Jurkat, Clone E6-1 (cell line): ENCODE data around the gene MAML2.

Source experiments
- DNase-seq: peaks from one replicate; pipeline ENCODE4 v3.0.0-alpha.2; 2011; ENCODE audit warnings: low read depth, low spot score
- H3K4me3 ChIP-seq: 2 replicates; pipeline ENCODE4 v1.5.1; 2011; ENCODE audit warnings: mild to moderate bottlenecking, low read length, control low read depth, moderate library complexity

MAML2 gene

DNA sequence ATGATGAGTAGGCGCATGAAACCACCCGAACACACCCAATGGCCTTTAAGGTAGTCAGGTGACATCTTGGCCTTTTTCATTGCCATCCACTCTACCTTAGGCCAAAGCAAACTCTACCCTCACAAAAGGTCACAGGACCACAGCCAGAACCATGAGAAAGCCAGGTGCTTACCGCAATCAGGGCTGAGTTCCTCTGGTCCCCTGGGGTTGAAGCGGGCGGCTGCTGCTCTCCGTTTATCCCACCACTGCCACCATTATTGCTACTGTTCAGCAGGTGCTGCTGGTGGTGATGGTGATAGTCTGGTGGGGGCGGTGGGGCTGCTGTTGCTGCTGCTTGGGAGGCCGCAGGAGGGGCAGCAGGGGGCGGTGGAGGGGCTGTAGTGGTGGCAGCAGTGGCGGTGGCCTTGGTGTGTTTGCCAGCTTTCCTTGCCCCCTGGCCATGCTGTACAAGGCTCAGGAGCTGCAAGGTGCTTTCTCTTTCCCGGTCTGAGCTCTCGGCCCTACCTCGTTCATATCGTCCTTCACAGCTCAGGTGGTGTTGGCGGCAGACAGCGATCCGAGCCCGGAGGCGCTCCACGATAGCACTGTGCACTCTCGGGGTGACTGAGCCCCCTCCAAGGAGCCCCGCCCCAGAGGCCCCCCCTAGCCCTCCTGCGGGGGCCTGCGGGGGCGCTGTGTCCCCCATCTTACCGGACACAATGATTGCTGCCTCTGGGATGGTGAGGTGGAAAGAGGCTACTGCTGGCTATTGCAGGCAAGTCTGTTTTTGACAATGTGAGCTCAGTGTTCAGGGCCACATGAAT, 1.6 kb downstream of the MAML2 start:
- no peak for DNase-seq

DNA sequence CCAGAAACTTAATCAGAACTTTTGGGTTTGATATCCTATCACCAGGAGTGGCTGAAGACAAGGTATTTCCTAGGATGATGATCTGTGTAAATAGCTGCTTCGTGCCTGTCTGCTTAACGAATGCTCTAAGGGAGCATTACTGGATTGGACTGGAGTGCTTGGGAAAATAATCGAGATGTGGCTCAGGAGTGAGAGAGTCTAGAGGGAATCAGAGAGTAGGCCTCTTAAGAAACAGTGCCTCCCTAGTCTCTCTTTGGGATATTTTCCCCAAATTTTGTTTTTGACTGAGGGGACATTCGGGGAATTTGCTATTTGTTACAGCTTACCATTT, 2.5 kb downstream of the MAML2 start:
- no peak overlapping the region for H3K4me3 ChIP-seq

More for the DNA sequence above, 1.6 kb downstream of the MAML2 start:
- no peak overlapping the region for H3K4me3 ChIP-seq

DNA sequence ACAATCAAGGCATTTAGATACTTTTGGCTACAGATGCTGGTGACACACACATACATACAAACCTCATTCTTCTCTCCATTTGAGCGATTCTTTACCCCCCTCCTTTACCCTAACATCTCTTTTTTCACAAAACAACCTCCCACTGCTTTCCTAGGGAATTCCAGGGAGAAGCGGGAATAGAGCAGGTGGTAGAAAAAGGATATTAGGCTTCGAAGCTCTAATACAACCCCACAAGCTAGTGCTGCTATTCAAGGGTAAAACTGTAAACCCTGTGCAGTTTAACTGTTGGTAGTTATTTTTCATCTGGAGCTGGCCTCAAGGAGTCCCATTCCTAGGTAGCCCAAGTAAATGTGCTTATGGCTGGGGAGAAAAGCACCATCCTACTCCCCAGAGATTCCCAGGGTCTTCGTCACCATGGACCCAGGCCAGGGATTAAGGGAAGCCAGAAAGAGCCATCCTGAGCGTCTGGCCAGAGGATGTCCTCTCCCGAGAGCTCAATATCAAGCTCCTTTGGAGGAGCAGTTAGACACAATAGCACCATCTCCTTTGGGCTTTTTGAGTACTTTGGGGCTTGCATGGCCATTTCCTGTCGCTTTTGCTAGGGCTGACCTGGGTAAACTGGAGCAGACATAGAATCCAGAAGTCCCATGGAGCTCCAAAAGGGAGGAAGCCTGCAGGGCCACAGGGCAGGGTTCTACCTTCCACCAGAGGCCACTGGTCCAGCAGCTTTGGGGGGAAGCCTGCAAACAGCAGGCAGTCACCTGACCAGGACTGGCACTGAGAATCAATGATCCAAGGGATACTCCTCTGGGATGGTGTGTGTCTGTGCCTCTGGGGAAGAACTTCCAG, 3.1 kb downstream of the MAML2 start:
- no peak overlapping the region for H3K4me3 ChIP-seq
- DNase-seq, result no peak

More for the DNA sequence above, 2.5 kb downstream of the MAML2 start:
- DNase-seq, result no peak

DNA sequence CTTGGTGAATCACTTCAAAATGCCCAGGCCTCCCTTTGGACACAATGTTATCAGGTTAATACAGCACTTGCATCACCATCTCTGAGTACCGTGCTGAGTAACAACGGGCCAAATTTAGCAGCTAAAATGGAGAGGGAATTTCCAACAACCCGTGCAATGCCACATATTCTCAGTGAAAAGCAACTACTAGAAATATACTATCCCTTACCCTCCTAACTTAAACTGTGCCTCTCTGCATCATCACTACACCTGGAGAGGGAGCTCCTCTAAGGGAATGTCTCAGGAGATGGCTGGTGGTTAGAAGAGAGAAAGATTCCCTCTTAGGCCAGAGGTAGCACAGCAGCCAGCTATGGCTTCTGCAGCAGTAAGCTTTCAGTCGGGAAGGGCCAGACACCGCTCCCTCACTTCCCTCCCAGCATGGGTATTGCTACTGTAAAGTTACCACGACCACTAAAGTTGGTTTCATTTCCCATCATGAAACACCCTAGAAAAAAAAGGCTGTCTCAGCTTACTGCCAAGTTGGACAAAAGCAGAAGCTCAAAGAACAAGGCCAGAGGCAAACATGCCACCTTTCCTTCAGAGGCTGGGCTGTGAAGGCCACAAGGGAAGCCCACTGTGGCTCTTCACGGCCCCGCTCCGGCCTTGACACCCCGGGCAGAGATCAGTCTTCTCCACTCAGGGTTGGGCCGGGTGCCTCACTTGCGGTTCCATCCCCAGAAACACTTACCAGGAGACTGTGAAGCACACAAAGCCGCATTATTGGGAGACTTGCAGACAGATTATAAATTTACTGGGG, 3.9 kb downstream of the MAML2 start:
- no peak for DNase-seq
- H3K4me3 ChIP-seq, result no peak overlapping the region

DNA sequence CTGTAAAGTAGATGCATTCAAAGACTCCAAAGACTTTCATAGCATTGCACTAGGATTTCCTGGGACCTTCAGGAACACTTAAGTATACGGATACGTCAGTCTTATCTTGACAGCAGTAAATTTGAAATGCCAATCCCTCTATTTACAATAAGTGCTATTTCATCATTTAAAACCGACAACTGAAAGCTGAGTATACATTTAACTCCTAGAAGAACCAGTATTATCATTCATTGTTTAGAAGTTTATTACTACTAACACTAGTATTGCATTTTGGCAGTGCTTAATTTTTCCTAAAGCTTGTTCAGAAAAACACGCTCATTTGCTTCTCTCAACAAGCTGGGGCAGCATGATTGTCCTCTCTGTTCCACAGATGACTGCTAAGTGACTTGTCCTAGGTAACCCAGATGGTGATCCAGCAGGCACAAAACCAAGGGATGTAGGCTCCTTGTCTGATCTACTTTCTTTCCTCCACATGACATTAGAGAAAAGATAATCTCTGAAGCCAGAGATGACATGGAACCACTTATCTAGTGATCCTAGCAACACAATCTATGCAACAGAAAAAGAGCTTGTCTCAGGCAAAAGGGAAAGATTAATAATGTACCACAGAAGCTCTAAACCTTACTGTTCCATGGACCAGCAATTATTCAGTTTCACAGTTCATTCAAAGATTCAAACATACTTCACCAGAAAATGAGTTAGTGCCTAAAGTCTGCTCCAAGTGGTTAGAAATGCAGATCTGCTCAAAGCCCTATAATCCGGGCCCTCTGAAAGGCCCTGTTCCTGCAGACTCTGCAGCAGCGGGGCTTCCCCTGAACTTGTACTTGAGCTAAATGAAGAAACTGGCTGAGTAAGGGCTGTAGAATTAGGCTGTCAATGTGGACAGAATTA, 5.2 kb downstream of the MAML2 start:
- no peak overlapping the region for H3K4me3 ChIP-seq

DNA sequence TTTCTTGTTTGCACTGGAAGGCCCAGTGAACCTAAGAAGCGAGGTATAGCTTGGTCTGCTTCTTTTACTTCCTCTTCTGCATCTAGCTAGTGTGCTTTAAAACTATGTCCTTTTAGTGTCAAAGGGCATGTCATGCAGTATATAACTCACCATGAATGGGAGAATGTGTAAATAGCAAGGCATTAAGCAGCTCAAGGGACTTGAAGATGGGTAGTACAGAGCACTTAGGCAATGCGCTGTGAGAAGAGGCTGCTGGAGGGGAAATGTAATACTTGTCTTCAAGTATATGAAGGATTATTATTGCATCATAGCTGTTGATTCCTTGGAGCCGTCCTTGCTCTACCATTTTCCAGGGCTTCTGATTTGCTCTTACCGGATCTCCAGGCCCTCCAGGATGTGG, 7.6 kb downstream of the MAML2 start:
- DNase-seq, result no peak
- H3K4me3 ChIP-seq, result no peak overlapping the region

More for the DNA sequence above, 5.2 kb downstream of the MAML2 start:
- no peak for DNase-seq

DNA sequence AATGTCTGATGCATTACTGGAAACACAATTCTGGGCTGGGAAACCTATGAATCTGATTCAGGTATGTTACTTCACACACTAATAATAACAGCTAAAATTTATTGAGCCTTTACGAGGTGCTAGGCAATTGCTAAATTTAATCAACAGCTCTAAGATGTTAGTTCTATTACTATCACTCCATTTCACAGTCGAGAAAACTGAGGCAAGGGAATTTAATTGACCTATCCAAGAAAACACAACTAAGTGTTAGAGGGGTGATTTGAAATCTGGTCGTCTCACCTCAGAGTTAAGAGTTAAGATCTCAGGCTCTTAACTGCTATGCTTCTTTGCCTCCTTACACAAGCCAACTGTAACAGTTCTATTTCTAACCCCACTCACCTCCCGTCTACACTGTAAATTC, 8.8 kb downstream of the MAML2 start:
- DNase-seq, result no peak
- no peak overlapping the region for H3K4me3 ChIP-seq

DNA sequence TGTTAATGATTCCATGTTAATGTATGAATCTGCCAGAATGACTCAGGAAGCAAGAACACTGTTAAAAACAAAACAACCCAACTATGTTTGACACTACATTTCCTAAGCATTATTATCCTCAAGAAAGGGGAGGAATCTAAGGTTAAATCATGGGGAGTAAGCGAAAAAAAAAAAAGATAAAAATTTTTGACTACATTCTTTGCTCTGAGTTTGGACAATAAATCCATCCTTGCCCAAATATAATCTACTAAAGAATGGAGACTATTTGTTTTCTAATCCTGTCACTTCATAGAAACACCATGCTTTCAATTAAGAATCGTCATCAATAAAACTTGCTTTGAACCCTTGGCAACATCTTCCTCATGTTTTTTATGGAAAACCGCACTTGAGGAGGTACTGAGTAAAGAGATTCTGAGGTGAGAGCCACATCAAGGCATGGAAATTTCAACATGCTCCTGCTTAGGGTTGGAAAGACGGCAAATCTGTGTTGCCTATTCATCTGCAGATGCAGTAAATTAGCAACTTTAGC, 9.7 kb downstream of the MAML2 start:
- H3K4me3 ChIP-seq, result no peak overlapping the region
- no peak for DNase-seq

DNA sequence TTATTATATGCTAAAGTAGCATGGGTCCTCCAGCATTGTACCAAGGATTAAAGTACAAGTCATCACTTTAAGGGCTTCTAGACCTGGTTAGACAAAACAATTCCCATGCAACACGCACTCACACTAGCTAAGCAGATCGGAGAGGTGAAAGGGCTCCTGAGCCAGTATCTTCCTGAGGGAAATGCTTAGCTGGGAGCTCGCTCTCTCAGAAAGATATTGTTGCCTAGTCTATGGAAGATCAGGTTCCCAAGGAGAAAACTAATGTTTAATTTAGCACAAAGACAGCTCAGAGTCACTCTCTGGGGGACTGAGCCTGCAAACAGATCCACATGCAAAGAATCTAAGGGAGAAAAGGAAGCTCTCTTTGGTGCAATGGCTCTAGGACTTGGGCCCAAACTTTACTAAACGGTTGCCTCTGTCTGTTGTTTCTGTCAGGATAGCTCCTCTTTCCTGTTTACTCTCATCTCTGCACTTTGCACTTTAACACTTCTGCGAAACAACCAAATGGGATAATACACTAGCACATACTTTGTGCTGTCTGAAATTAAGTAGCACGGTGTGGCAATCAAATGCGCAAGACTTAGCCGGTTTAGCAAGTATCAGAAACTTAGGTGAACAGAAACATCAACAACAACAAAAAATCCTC, 10.7 kb downstream of the MAML2 start:
- DNase-seq, result no peak
- no peak overlapping the region for H3K4me3 ChIP-seq

DNA sequence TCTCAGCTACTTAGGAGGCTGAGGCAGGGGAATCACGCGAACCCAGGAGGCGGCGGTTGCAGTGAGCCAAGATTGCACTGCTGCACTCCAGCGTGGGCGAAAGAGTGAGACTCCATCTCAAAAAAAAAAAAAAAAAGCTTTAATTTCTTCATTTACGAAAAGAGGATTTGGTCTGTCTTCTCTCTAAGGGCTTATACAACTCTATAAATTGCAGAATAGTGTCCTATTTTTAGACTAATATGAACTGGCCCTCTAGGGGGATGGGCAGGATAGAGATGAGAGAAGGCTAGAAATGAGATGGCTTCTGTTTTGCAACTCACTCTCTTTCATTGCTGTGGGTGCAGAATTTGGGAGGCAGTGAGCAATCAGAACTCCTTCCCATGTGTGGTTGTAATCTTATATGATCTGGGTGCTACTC, 11.3 kb downstream of the MAML2 start:
- no peak overlapping the region for H3K4me3 ChIP-seq
- DNase-seq, result no peak

DNA sequence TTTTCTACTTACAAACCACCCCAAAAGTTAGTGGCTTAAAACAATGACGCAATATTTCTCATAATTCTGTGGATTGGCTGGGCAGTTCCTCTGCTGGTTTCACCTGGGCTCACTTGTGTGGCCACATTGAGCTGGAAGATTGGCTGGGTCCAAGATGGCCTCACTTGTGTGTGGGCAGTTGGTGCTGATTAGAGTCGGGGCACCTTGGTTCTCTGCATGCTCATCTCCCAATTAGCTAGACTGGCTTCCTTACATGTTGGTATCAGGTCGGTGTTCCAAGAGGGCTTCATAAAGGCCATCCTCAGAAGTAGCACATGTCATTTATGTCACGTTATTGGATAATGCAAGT, 12.5 kb downstream of the MAML2 start:
- no peak for DNase-seq
- H3K4me3 ChIP-seq, result no peak overlapping the region

DNA sequence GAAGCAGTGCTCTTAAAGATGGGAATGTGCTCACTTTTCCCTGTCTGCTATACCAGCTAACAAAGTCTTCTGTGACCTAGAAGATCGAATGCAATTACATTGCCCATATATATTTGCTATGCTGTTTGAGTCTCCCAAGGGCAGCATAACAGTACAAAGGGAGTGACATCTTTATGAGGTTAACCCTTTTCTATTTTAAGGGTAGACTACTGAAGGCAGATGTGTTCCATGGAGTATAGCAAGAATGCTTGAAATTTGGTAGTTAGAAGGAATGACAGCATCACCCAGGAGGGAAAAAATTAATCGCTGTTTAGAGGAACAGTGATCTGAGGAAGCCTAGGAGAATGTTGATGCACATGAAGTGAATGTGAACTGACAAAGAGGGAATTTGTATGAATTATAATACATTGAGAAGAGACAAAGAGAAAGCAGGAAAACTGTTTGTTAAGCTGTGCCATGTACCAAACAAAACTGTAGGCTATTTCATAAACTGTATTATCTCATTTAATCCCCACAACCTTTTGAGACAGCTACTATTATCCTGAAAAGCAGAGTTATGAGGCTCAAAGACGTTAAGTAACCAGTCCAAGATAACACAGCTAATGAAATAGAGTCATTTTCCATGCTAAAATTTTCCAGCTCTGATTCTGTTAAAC, 13.0 kb downstream of the MAML2 start:
- H3K4me3 ChIP-seq, result no peak overlapping the region
- DNase-seq, result no peak

DNA sequence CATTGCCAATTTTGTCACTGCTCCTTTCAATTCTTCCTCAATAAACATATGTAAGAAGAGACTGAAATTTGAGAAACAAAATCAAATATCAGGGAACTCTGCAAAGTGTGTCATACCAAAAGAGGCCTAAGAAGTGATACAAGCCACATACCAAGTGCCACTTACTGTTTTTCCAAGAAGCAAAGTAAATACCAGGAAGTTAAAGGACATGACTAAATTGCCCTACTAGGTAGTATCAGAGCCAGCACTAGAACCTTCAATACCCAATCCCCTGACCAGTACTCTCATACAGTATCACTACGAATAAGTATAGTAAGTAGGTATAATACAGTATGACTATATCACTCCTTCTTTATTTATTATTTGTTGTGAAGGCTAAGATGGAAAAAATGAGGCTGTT, 13.6 kb downstream of the MAML2 start:
- DNase-seq, result no peak
- H3K4me3 ChIP-seq, result no peak overlapping the region

DNA sequence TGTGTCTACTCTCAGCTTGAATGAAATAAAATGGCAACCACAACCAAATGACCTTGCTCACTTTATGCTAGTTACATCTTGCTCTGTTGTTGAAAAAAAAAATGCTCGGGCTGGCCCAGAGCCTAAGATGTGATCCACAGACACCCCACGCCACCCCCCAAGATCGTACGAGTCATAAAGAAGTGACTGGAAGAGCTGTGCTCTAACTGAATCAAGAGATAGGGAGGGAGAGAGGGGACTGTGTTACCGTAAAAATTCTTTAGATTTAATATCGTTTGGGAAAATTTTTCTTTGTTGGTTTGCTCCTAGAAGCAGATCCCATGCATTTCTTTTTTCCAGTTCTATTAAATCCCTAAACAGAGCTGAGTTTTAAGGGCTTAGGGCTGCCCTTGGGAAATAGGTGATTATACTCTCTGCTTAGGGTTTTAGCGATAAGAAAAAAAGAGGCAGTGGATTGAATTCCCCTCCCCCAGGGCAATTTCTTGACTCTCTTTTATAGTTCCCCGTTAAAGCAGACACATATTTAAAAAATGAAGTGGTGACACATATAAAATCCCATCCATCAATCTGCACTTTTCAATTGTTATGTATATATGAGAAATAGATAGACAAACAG, 14.5 kb downstream of the MAML2 start:
- no peak overlapping the region for H3K4me3 ChIP-seq
- no peak for DNase-seq

DNA sequence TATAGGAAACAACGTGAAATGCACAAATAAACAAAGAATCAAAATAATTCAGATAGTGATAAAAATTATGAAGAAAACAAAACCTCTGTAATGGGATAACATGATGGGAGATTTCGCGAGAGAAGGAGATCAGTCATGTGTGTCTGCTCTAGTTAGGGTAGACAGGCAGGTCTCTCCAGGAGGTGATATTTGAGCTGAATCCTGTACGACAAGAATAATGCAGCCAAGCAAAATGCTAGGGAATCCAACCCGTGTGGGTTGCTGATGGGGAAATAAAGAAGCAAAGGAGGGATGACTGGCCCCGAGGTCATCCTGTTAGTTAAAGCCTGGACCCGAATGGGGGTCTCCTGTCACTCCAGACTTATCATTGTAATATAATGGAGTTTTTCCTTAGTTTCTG, 16.0 kb downstream of the MAML2 start:
- H3K4me3 ChIP-seq, result no peak overlapping the region
- no peak for DNase-seq

DNA sequence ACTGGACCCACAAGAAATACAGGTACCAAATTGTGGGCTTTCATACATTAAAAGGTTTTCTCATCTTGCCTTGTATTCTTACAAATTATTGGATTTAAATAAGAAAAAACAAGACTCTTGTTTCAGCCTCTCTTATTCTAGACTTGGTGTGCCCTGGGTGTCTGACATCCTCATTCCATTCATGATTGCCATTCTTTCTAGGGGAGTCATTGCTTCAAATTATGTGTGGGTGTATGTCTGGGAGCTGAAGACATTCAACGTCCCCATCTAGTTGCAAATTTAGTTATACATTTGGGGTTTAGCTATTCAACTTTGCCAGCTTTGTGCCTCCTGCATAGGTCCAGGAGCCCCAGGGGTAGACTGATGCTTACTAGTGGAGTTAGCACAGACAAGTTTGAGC, 18.1 kb downstream of the MAML2 start:
- DNase-seq, result no peak
- no peak overlapping the region for H3K4me3 ChIP-seq

DNA sequence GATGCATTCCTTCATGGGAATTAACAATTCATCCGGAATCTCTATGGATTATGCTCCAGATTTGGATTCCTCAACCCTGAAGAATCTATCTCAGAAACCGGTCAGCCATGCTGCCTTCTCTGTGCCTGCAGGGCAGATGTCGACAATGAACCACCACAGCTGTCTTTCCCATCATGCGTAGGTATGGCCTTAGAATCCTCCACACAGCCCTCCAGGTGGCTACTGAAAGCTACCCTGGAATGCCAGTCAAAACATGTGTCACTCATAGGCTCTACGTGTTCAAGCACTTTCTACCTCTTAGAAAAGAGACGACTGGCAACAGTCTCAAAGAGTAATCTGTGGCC, 19.4 kb downstream of the MAML2 start:
- H3K4me3 ChIP-seq, result no peak overlapping the region
- DNase-seq, result no peak
